ENCODE results near the gene ZNF429. TPM values are rescaled to one million over a fixed set of nuclear protein-coding genes. Genes with fewer than 3 reads are reported as not detected.
"Not testable (repeated sequence)": the region's sequence is repeated elsewhere in the genome, so short reads cannot be mapped to it uniquely, and the experiment has no call there.

The ZNF429 gene
- polyA plus RNA-seq, 1 experiment = 3.3 TPM

- DNase-seq (ENCODE audit: low read depth) = no peak
- Histone ChIP-seq H3K4me3 (ENCODE audit: low read depth, low read length) (no peak overlapping the region), H3K36me3 (ENCODE audit: control insufficient read depth, insufficient read depth, low read length) (no peaks in the 10 kb centered on the region), H3K27me3 (ENCODE audit: control insufficient read depth, insufficient read depth, low read length) (no peaks in the 10 kb centered on the region)
- POLR2A ChIA-PET = no interaction called here
- TF ChIP-seq CTCF (IDR thresholded peaks at IDR 0.05; ENCODE audit: insufficient read depth, low read depth, low read length) = no peak
- CTCF ChIA-PET = interaction anchor here (1.0 kb wide), 1 partner anchor 8 kb away, joined by 3 read pairs; the partner anchor contains the start of gene ZNF429
Observed at GRCh38 chr19:21496876-21497275, 8.5 kb upstream of the ZNF429 start.

- ChIA-PET CTCF (interaction anchor here (0.9 kb wide), 1 partner anchor 15 kb away, joined by 3 read pairs; no protein-coding TSS in a partner anchor), POLR2A (no interaction called here)
- no peak for TF ChIP-seq CTCF (IDR thresholded peaks at IDR 0.05; ENCODE audit: insufficient read depth, low read depth, low read length)
- H3K27me3 ChIP-seq (ENCODE audit: control insufficient read depth, insufficient read depth, low read length) = no peaks in the 10 kb centered on the region
- no peak overlapping the region for H3K4me3 ChIP-seq (ENCODE audit: low read depth, low read length)
- DNase-seq (ENCODE audit: low read depth) = no peak
- no peaks in the 10 kb centered on the region for H3K36me3 ChIP-seq (ENCODE audit: control insufficient read depth, insufficient read depth, low read length)
Observed at GRCh38 chr19:21498651-21499050, 6.8 kb upstream of the ZNF429 start.

DNA sequence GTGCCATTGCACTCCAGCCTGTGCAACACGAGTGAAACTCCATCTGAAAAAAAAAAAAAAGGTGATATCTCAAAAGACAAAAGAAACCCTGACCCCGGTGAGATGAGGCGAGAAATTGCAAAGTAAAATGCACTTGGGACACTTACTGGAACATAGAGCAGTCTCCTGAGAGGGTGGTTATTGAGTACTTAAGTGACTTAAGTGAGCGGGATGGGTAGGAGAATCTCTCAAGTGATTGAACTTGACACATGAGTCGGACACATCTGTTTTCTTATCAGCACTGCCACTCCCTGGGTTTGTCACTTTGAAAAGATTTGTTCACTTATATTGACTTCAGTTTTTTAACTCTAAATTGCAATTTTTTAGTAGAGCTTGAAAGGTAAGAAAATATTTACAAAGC, 2.8 kb downstream of the ZNF429 start:
- Histone ChIP-seq H3K27me3 (ENCODE audit: control insufficient read depth, insufficient read depth, low read length) (no peaks in the 10 kb centered on the region), H3K4me3 (ENCODE audit: low read depth, low read length) (no peak overlapping the region), H3K36me3 (ENCODE audit: control insufficient read depth, insufficient read depth, low read length) (no peaks in the 10 kb centered on the region)
- no peak for TF ChIP-seq CTCF (IDR thresholded peaks at IDR 0.05; ENCODE audit: insufficient read depth, low read depth, low read length)
- DNase-seq (ENCODE audit: low read depth) = no peak
- ChIA-PET CTCF (no interaction called here), POLR2A (no interaction called here)

- H3K4me3 ChIP-seq (ENCODE audit: low read depth, low read length); CTCF ChIA-PET; H3K36me3 ChIP-seq (ENCODE audit: control insufficient read depth, insufficient read depth, low read length); DNase-seq (ENCODE audit: low read depth); POLR2A ChIA-PET; H3K27me3 ChIP-seq (ENCODE audit: control insufficient read depth, insufficient read depth, low read length): not testable (repeated sequence)
Observed at GRCh38 chr19:21511058-21511457, 5.7 kb downstream of the ZNF429 start.

GRCh38 chr19:21512609-21513008, 7.2 kb downstream of the ZNF429 start:
- H3K36me3 ChIP-seq (ENCODE audit: control insufficient read depth, insufficient read depth, low read length); POLR2A ChIA-PET; DNase-seq (ENCODE audit: low read depth): not testable (repeated sequence)

GRCh38 chr19:21513651-21514050, 8.2 kb downstream of the ZNF429 start:
- no peak for TF ChIP-seq CTCF (IDR thresholded peaks at IDR 0.05; ENCODE audit: insufficient read depth, low read depth, low read length)

More at GRCh38 chr19:21512609-21513008, 7.2 kb downstream of the ZNF429 start:
- CTCF ChIA-PET; H3K4me3 ChIP-seq (ENCODE audit: low read depth, low read length); H3K27me3 ChIP-seq (ENCODE audit: control insufficient read depth, insufficient read depth, low read length): not testable (repeated sequence)

More at GRCh38 chr19:21513651-21514050, 8.2 kb downstream of the ZNF429 start:
- Histone ChIP-seq H3K4me3 (ENCODE audit: low read depth, low read length) (no peak overlapping the region), H3K36me3 (ENCODE audit: control insufficient read depth, insufficient read depth, low read length) (peaks cover under 1% of the 10 kb centered on the region; the same call in 1 of the 2 replicates), H3K27me3 (ENCODE audit: control insufficient read depth, insufficient read depth, low read length) (no peaks in the 10 kb centered on the region)
- ChIA-PET POLR2A (no interaction called here), CTCF (no interaction called here)
- DNase-seq (ENCODE audit: low read depth) = no peak
